ENCODE data around the gene PIGN. TPM values are rescaled to one million over a fixed set of nuclear protein-coding genes. Genes with fewer than 3 reads are reported as not detected.
A peak's percentile ranks its signal among the peaks of the same experiment; 100 is the strongest.
"Not testable (repeated sequence)": the region's sequence is repeated elsewhere in the genome, so short reads cannot be mapped to it uniquely, and the experiment has no call there.

Gene PIGN
- total RNA-seq, 2 experiments from 2014 or later: 25.0 to 28.2 TPM

- Mint-ChIP-seq H3K27ac (no peak overlapping the region), H3K4me1 (no peaks in the 10 kb centered on the region), H3K4me3 (no peak overlapping the region), H3K27me3 (no peaks in the 10 kb centered on the region), H3K9me3 (peaks cover 3% of the 10 kb centered on the region), H3K36me3 (peaks cover 25% of the 10 kb centered on the region)
- DNase-seq (no peak), ATAC-seq (ENCODE audit: low read depth) (no peak)
- POLR2A ChIA-PET: no interaction called here
Observed at GRCh38 chr18:62060820-62061219, 126.0 kb downstream of the PIGN start.

GRCh38 chr18:62054929-62055498, 131.8 kb downstream of the PIGN start:
- DNase-seq: no peak
- Mint-ChIP-seq H3K9me3 (peaks cover 2% of the 10 kb centered on the region), H3K4me1 (no peaks in the 10 kb centered on the region), H3K27me3 (no peaks in the 10 kb centered on the region), H3K4me3 (no peak overlapping the region), H3K36me3 (peaks cover 20% of the 10 kb centered on the region), H3K27ac (no peak overlapping the region)
- ATAC-seq (ENCODE audit: low read depth): no peak
- POLR2A ChIA-PET: no interaction called here

- DNase-seq (no peak), ATAC-seq (ENCODE audit: low read depth) (no peak)
- Mint-ChIP-seq H3K4me3 (no peak overlapping the region), H3K27me3 (no peaks in the 10 kb centered on the region), H3K9me3 (peaks cover 10% of the 10 kb centered on the region), H3K4me1 (no peaks in the 10 kb centered on the region), H3K36me3 (peaks cover 15% of the 10 kb centered on the region), H3K27ac (no peak overlapping the region)
- POLR2A ChIA-PET: no interaction called here
Observed at GRCh38 chr18:62048279-62048678, 138.6 kb downstream of the PIGN start.

- Mint-ChIP-seq H3K4me3 (no peak overlapping the region), H3K27ac (no peak overlapping the region), H3K9me3 (peaks cover 8% of the 10 kb centered on the region), H3K4me1 (no peaks in the 10 kb centered on the region), H3K36me3 (peaks cover 11% of the 10 kb centered on the region), H3K27me3 (no peaks in the 10 kb centered on the region)
- DNase-seq: no peak
- ATAC-seq (ENCODE audit: low read depth): no peak
- POLR2A ChIA-PET: no interaction called here
Observed at GRCh38 chr18:62045316-62045715, 141.5 kb downstream of the PIGN start.

GRCh38 chr18:62044490-62045000, 142.3 kb downstream of the PIGN start:
- peaks cover 11% of the 10 kb centered on the region for H3K36me3 Mint-ChIP-seq
- H3K9me3 Mint-ChIP-seq: peaks cover 8% of the 10 kb centered on the region
- H3K4me3 Mint-ChIP-seq: no peak overlapping the region
- DNase-seq: no peak
- no peak overlapping the region for H3K27ac Mint-ChIP-seq
- POLR2A ChIA-PET: no interaction called here
- H3K27me3 Mint-ChIP-seq: no peaks in the 10 kb centered on the region
- no peaks in the 10 kb centered on the region for H3K4me1 Mint-ChIP-seq
- ATAC-seq (ENCODE audit: low read depth): no peak

- H3K4me3 Mint-ChIP-seq: no peak overlapping the region
- POLR2A ChIA-PET: no interaction called here
- H3K27me3 Mint-ChIP-seq: no peaks in the 10 kb centered on the region
- peaks cover 1% of the 10 kb centered on the region for H3K4me1 Mint-ChIP-seq
- H3K27ac Mint-ChIP-seq: no peak overlapping the region
- peaks cover 1% of the 10 kb centered on the region for H3K36me3 Mint-ChIP-seq
- H3K9me3 Mint-ChIP-seq: peaks cover 1% of the 10 kb centered on the region
- ATAC-seq (ENCODE audit: low read depth) (no peak), DNase-seq (no peak)
Observed at GRCh38 chr18:62037989-62038778, 148.7 kb downstream of the PIGN start.

GRCh38 chr18:62037012-62037742, 149.7 kb downstream of the PIGN start:
- POLR2A ChIA-PET: no interaction called here
- no peak overlapping the region for H3K4me3 Mint-ChIP-seq
- H3K9me3 Mint-ChIP-seq: peaks cover 1% of the 10 kb centered on the region
- no peak overlapping the region for H3K27ac Mint-ChIP-seq
- no peak for DNase-seq
- peaks cover 6% of the 10 kb centered on the region for H3K4me1 Mint-ChIP-seq
- no peaks in the 10 kb centered on the region for H3K27me3 Mint-ChIP-seq
- ATAC-seq (ENCODE audit: low read depth): no peak
- H3K36me3 Mint-ChIP-seq: no peaks in the 10 kb centered on the region

GRCh38 chr18:62034286-62034685, 152.6 kb downstream of the PIGN start:
- H3K27ac Mint-ChIP-seq; ATAC-seq (ENCODE audit: low read depth); H3K9me3 Mint-ChIP-seq; POLR2A ChIA-PET; H3K4me1 Mint-ChIP-seq; DNase-seq; H3K27me3 Mint-ChIP-seq; H3K36me3 Mint-ChIP-seq; H3K4me3 Mint-ChIP-seq: not testable (repeated sequence)

GRCh38 chr18:62033756-62034155, 153.1 kb downstream of the PIGN start:
- Mint-ChIP-seq H3K4me3 (no peak overlapping the region), H3K9me3 (peaks cover 1% of the 10 kb centered on the region), H3K27me3 (no peaks in the 10 kb centered on the region), H3K36me3 (no peaks in the 10 kb centered on the region), H3K27ac (no peak overlapping the region), H3K4me1 (peaks cover 6% of the 10 kb centered on the region)
- DNase-seq: no peak
- ATAC-seq (ENCODE audit: low read depth): no peak
- POLR2A ChIA-PET: no interaction called here

- Mint-ChIP-seq H3K4me1 (peaks cover 6% of the 10 kb centered on the region), H3K27ac (no peak overlapping the region), H3K36me3 (no peaks in the 10 kb centered on the region), H3K27me3 (no peaks in the 10 kb centered on the region), H3K9me3 (peaks cover 1% of the 10 kb centered on the region), H3K4me3 (no peak overlapping the region)
- no peak for DNase-seq
- POLR2A ChIA-PET: no interaction called here
- peak; percentile 76 for ATAC-seq (ENCODE audit: low read depth)
Observed at GRCh38 chr18:62033207-62033606, 153.6 kb downstream of the PIGN start.

GRCh38 chr18:62030091-62030985, 156.5 kb downstream of the PIGN start:
- DNase-seq (no peak), ATAC-seq (ENCODE audit: low read depth) (no peak)
- Mint-ChIP-seq H3K4me1 (peaks cover 6% of the 10 kb centered on the region), H3K27me3 (peaks cover 4% of the 10 kb centered on the region), H3K36me3 (no peaks in the 10 kb centered on the region), H3K27ac (no peak overlapping the region), H3K9me3 (peaks cover 1% of the 10 kb centered on the region), H3K4me3 (no peak overlapping the region)
- POLR2A ChIA-PET: interaction anchor here (0.6 kb wide), 1 partner anchor 77 kb away, joined by 3 read pairs; no protein-coding TSS in a partner anchor

- Mint-ChIP-seq H3K36me3 (no peaks in the 10 kb centered on the region), H3K27me3 (peaks cover 8% of the 10 kb centered on the region), H3K4me3 (no peak overlapping the region), H3K27ac (no peak overlapping the region), H3K9me3 (no peaks in the 10 kb centered on the region), H3K4me1 (peaks cover 6% of the 10 kb centered on the region)
- ATAC-seq (ENCODE audit: low read depth) (no peak), DNase-seq (no peak)
- POLR2A ChIA-PET: no interaction called here
Observed at GRCh38 chr18:62028715-62029114, 158.1 kb downstream of the PIGN start.

- POLR2A ChIA-PET: no interaction called here
- peaks cover 4% of the 10 kb centered on the region for H3K4me1 Mint-ChIP-seq
- H3K4me3 Mint-ChIP-seq: no peak overlapping the region
- no peaks in the 10 kb centered on the region for H3K36me3 Mint-ChIP-seq
- H3K27me3 Mint-ChIP-seq: peaks cover 8% of the 10 kb centered on the region
- no peak for DNase-seq
- no peaks in the 10 kb centered on the region for H3K9me3 Mint-ChIP-seq
- no peak for ATAC-seq (ENCODE audit: low read depth)
- H3K27ac Mint-ChIP-seq: no peak overlapping the region
Observed at GRCh38 chr18:62027914-62028520, 158.8 kb downstream of the PIGN start.
